B cell (primary cell): ENCODE measurements around the gene HOXA1. TPM values are rescaled to one million over a fixed set of nuclear protein-coding genes. Genes with fewer than 3 reads are reported as not detected.

Experiments
- ATAC-seq: fragments of 200-7000 bp; cut with Tn5 transposase; one replicate; pipeline ENCODE4 v1.10.0; 2021; ENCODE audit warnings: low read depth, mild to moderate bottlenecking, moderate number of reproducible peaks, moderate library complexity
- CTCF ChIA-PET: fragments of 350-600 bp; sonication (Branson Sonifier 250); formaldehyde crosslinking; loops from one replicate; lab custom pipeline; 2021; ENCODE audit warnings: antibody characterized with exemption, inconsistent platforms; lab: Charles Lee
- POLR2A ChIA-PET: fragments of 350-600 bp; sonication (Branson Sonifier 250); formaldehyde crosslinking; loops from one replicate; lab custom pipeline; 2021; ENCODE audit warnings: antibody characterized with exemption; lab: Charles Lee
- DNase-seq: peaks from one replicate; pipeline ENCODE4 v3.0.0; 2013
- H2AFZ ChIP-seq: 2 replicates; pipeline ENCODE4 v1.6.1; 2012; ENCODE audit warnings: mild to moderate bottlenecking, low read depth, low read length; ENCODE audit not compliant: insufficient read depth, poor library complexity, severe bottlenecking
- H3K27ac ChIP-seq, 2 donors: 1 replicate in 1 of 2; 2 replicates in 1 of 2; pipeline ENCODE4 v1.5.1; 2012 to 2013; ENCODE audit warnings: low read length in 2 of 2, mild to moderate bottlenecking in 2 of 2, moderate library complexity in 1 of 2
- H3K27me3 ChIP-seq, 4 experiments: fragments of 200-600 bp in 1 of 4; sonication (generic) in 1 of 4; replicated peaks in 1 of 4; 1 replicate in 2 of 4; 2 replicates in 2 of 4; pipeline versions ENCODE4 v1.6.1 to v1.7.0; 2013 to 2016; ENCODE audit warnings: low read length in 3 of 4, mild to moderate bottlenecking in 2 of 4, mixed read lengths in 1 of 4, moderate library complexity in 1 of 4; ENCODE audit not compliant: insufficient read depth in 4 of 4, control insufficient read depth in 3 of 4; ENCODE audit errors: control extremely low read depth in 1 of 4
- H3K36me3 ChIP-seq, 2 experiments: replicated peaks in 1 of 2; 1 replicate in 1 of 2; 2 replicates in 1 of 2; pipeline versions ENCODE4 v1.6.1 to v1.7.1; 2013; ENCODE audit warnings: low read length in 1 of 2; ENCODE audit not compliant: insufficient read depth in 2 of 2, control insufficient read depth in 1 of 2; ENCODE audit errors: control extremely low read depth in 1 of 2, extremely low read depth in 1 of 2
- H3K4me1 ChIP-seq, 2 donors: fragments of 200-600 bp in 1 of 2; sonication (generic) in 1 of 2; 1 replicate in 1 of 2; 2 replicates in 1 of 2; pipeline versions ENCODE4 v1.5.1 to v1.6.1; 2013 to 2017; ENCODE audit warnings: low read length in 2 of 2; ENCODE audit not compliant: control insufficient read depth in 2 of 2, insufficient read depth in 2 of 2
- H3K4me2 ChIP-seq: replicated peaks from 2 replicates; pipeline ENCODE3; 2012; ENCODE audit warnings: mild to moderate bottlenecking, low read depth, low read length; ENCODE audit not compliant: poor library complexity, severe bottlenecking
- H3K4me3 ChIP-seq, 5 experiments: fragments of 200-600 bp in 1 of 5; sonication (generic) in 1 of 5; 1 replicate in 3 of 5; 2 replicates in 2 of 5; pipeline versions ENCODE4 v1.5.1 to v1.7.0; 2011 to 2016; ENCODE audit warnings: low read length in 4 of 5, mild to moderate bottlenecking in 4 of 5, low read depth in 2 of 5, control low read depth in 1 of 5, moderate library complexity in 1 of 5; ENCODE audit not compliant: insufficient read depth in 1 of 5; ENCODE audit errors: control extremely low read depth in 1 of 5, extremely low read depth in 1 of 5
- H3K79me2 ChIP-seq: fragments of 200-600 bp; sonication (generic); one replicate; pipeline ENCODE4 v1.6.0; 2016; ENCODE audit warnings: low read length; ENCODE audit not compliant: control insufficient read depth, insufficient read depth
- H3K9ac ChIP-seq: fragments of 200-600 bp; sonication (generic); 2 replicates; pipeline ENCODE4 v1.6.1; 2017; ENCODE audit warnings: mild to moderate bottlenecking, low read length, moderate library complexity
- H3K9me3 ChIP-seq, 3 donors: one replicate each; pipeline versions ENCODE4 v1.6.1 to v1.7.1; 2013; ENCODE audit warnings: low read length in 2 of 3; ENCODE audit not compliant: control insufficient read depth in 2 of 3, insufficient read depth in 1 of 3; ENCODE audit errors: control extremely low read depth in 1 of 3
- H4K20me1 ChIP-seq: 2 replicates; pipeline ENCODE4 v1.6.0; 2012; ENCODE audit warnings: mild to moderate bottlenecking, low read length; ENCODE audit not compliant: insufficient read depth, control insufficient read depth, poor library complexity, severe bottlenecking
- H3K27ac Mint-ChIP-seq: one replicate; pipeline ENCODE4 v1.8.0; 2021; ENCODE audit warnings: mixed read lengths
- H3K27me3 Mint-ChIP-seq: one replicate; pipeline ENCODE4 v1.8.0; 2021; ENCODE audit warnings: mixed read lengths
- H3K4me1 Mint-ChIP-seq: one replicate; pipeline ENCODE4 v1.8.0; 2021; ENCODE audit warnings: mixed read lengths
- H3K4me3 Mint-ChIP-seq: one replicate; pipeline ENCODE4 v1.8.0; 2021; ENCODE audit warnings: mixed read lengths
- H3K9me3 Mint-ChIP-seq: one replicate; pipeline ENCODE4 v1.8.0; 2022; ENCODE audit warnings: mixed read lengths; ENCODE audit not compliant: insufficient read depth
- CTCF ChIP-seq: fragments of 200-600 bp; IDR thresholded peaks from one replicate; pipeline ENCODE4 v1.8.0; 2022; ENCODE audit warnings: antibody characterized with exemption, mild to moderate bottlenecking
- EZH2 ChIP-seq: IDR thresholded peaks from 2 replicates; pipeline ENCODE4 v1.6.1; 2012; ENCODE audit warnings: borderline replicate concordance, low read depth, mild to moderate bottlenecking, moderate library complexity, low read length; ENCODE audit not compliant: insufficient read depth, poor library complexity, severe bottlenecking
- WGBS: methylation state at CpG from one replicate; pipeline ENCODE4 v1.1.5; 2013; ENCODE audit warnings: missing lambda C conversion rate; ENCODE audit not compliant: insufficient coverage; 5-methylcytosine and 5-hydroxymethylcytosine counted together
- intact Hi-C: fragments of 100-400 bp; cut with micrococcal nuclease; formaldehyde crosslinking; loops from one replicate; pipeline ENCODE4 v1.10.0; 2022
- polyA plus RNA-seq: library from polyadenylated mRNA; depleted of rRNA; stranded (reverse); fragments of >200 nt; gene quantifications from 2 replicates; pipeline ENCODE4 v1.2.3, GENCODE V29; 2012
- total RNA-seq, 2 donors: library from RNA; stranded (reverse); fragments of 120-200 nt in 1 of 2; gene quantifications; 1 replicate in 1 of 2; 2 replicates in 1 of 2; pipeline versions ENCODE4 v1.2.3 to v1.2.4, GENCODE V29; 2013 to 2022

Gene HOXA1
- total and polyA plus RNA-seq, 2 donors (not counting 1 experiment from before 2014, with no cell fraction given) = 0.13 to 0.37 TPM

- TF ChIP-seq EZH2 (no peak), CTCF (no peak)
- H3K9me3 ChIP-seq = peaks cover 0 to 13% (median 0%) of the 10 kb centered on the region in 3 donors
- H3K4me2 ChIP-seq = peak overlapping the region; percentile 74
- peak; percentile 37 for ATAC-seq
- Mint-ChIP-seq H3K27ac (no peak overlapping the region), H3K4me3 (peak overlapping the region; percentile 34), H3K4me1 (no peaks in the 10 kb centered on the region), H3K9me3 (peaks cover 2% of the 10 kb centered on the region), H3K27me3 (peaks cover 65% of the 10 kb centered on the region)
- H3K27ac ChIP-seq = no peak overlapping the region
- H3K4me3 ChIP-seq = peak overlapping the region in 3 of 5 experiments; percentile 58 to 72 (median 67)
- H2AFZ ChIP-seq = peak overlapping the region; percentile 83
- intact Hi-C loops = loop anchor here (1.0 kb wide), 1 partner anchor 266 kb away; the partner anchor contains the start of gene SKAP2
- ChIA-PET CTCF (interaction anchor here (1.1 kb wide), 1 partner anchor 31 kb away, joined by 5 read pairs; no protein-coding TSS in a partner anchor), POLR2A (no interaction called here)
- H3K4me1 ChIP-seq = no peaks in the 10 kb centered on the region
- H3K36me3 ChIP-seq = no peaks in the 10 kb centered on the region
- DNase-seq = no peak
- peaks cover 0 to 16% (median 5%) of the 10 kb centered on the region in 4 experiments for H3K27me3 ChIP-seq
- H3K79me2 ChIP-seq = no peaks in the 10 kb centered on the region
- WGBS = 61% methylated on average over 69 of the region's 72 CpGs
- peak overlapping the region; percentile 71 for H3K9ac ChIP-seq
- no peaks in the 10 kb centered on the region for H4K20me1 ChIP-seq
Measured at GRCh38 chr7:27129729-27130539, 34.1 kb upstream of the HOXA1 start.
